Measurements from ENCODE around the gene PLCXD1.

GRCh38 chrX:313546-313945, 32.4 kb downstream of the PLCXD1 start:
- TF ChIP-seq CTCF (IDR thresholded peaks at IDR 0.05; ENCODE audit: insufficient read depth, low read depth, low read length), result no peak
- no peak for TF ChIP-seq EZH2 (IDR thresholded peaks at IDR 0.05; ENCODE audit: insufficient read depth, low read length)
